ENCODE measurements around the gene PCDHB14.
"Not testable (repeated sequence)": the region's sequence is repeated elsewhere in the genome, so short reads cannot be mapped to it uniquely, and the experiment has no call there.

GRCh38 chr5:141247434-141247833 lies 24.3 kb downstream of the PCDHB14 start:
- not testable (repeated sequence) for TF ChIP-seq CTCF (optimal IDR thresholded peaks at IDR 0.05 in 1 of 3, IDR thresholded peaks at IDR 0.05 in 1 of 3, conservative IDR thresholded peaks at IDR 0.05 in 1 of 3; ENCODE audit: extremely low read depth in 1 of 3, insufficient read depth in 2 of 3, low read length in 3 of 3); EZH2 (IDR thresholded peaks at IDR 0.05; ENCODE audit: low read length)

Data from keratinocyte (primary cell).